HG02678 (cell line): ENCODE data around the gene RASSF1.
A peak's percentile ranks its signal among the peaks of the same experiment; 100 is the strongest.

Experiments used
- ATAC-seq: cut with Tn5 transposase; IDR thresholded peaks from one replicate; pipeline ENCODE4 v1.9.1; 2021; ENCODE audit warnings: mild to moderate bottlenecking, moderate library complexity; ENCODE audit not compliant: unreplicated experiment

Gene RASSF1

DNA sequence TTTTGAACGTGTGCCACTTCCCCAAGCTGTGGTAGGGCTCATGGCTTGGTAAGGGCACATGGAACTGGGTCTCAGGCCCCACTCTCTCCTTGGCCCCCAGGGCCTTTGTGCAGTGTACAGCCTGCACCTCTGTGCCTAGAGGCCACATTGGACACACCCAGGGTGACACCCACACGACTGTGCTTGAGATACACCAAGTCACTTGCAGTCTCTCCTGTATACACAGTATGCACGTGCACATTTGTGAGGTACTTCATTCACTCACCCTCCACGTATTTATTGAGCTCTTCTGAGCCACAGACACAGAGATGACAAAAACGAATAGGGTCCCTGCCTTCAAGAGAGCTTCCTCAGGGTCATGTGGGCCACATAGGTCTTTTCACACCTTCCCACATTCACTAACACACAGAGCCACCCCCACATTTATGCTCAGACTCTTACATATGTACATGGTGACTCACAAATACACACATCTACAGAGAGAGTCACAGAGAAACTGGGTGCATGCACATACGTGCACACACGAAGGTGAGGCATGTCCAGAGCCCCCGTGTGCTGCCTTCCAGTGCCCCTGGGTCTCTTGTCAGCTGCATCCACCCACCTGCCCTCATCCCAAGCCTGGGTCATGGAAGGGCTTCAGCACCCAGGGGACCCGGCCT lies 28.5 kb upstream of the RASSF1 start:
- ATAC-seq: no peak

DNA sequence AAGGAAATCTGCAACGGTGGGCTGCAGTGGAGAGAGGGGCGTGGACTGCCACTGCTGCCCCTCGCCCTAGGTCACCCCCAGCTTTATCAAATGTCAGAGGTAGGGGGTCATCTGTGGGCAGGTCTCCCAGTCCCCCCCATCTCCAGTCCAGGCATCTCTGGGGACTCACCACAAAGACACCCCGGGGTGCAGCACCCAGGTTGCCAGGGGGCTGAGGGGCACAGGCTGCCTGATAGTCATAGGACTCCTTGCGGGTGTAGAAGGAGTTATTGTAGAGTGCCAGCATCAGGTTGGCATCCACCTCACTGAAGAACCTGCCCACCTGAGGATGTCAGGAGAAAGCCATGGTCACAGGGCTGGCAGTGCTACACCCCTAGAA lies 25.2 kb upstream of the RASSF1 start:
- ATAC-seq: no peak

DNA sequence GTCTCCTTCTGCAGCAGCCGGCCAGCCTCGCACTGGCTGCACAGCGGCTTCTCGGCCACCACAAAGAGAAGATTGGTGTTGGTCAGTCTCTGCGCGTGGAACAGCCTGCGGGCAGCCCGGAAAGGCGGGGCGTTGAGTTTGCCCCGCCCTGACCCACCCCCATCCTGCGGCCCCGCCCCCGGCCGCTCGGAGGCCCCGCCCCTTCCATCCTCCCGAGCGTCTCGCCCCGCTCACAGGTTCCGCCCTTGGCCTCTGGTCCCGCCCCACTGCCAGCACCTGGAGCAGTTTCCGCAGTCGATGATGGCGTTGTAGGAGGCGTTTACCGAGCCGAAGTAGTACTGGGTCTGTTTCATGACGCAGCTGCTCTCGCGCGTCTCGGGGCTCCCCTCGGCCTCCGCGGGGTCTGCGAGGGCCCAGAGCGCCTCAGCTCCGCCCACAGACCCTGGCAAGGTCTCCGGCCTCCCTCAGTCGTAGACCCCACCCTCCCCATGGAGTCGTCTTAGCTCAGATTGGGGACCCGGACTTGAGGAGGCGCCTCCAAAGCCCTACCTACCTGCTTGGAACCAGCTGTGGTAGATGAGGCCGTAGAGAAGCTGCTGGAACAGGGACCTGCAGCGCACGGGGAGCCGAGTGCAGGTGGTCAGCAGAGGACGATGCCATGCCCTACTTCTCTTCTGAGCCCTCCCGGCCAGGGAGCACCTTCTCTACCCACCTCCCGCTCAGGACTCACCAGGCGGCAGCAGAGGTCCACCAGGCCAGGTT lies 24.6 kb upstream of the RASSF1 start:
- ATAC-seq: peak; percentile 92

GRCh38 chr3:50364573-50365079 lies 24.0 kb upstream of the RASSF1 start:
- ATAC-seq: no peak

DNA sequence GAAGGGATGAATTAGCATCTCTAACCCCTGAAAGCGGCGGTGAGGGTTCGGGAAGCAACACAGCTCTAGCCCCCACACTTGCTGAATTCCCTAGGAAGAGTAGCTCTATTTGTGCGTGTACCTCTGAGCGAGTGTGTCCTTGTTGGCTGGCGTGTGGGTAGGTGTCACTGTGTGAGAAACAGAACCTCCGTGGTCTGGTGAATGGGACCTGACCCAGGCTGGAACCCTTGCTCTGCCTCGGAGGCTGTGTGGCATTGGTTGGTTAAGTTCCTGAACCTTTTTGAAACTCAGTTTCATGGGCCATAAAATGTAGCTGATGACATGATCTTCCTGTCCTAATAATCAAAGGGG lies 19.1 kb upstream of the RASSF1 start:
- ATAC-seq: peak; percentile 7

DNA sequence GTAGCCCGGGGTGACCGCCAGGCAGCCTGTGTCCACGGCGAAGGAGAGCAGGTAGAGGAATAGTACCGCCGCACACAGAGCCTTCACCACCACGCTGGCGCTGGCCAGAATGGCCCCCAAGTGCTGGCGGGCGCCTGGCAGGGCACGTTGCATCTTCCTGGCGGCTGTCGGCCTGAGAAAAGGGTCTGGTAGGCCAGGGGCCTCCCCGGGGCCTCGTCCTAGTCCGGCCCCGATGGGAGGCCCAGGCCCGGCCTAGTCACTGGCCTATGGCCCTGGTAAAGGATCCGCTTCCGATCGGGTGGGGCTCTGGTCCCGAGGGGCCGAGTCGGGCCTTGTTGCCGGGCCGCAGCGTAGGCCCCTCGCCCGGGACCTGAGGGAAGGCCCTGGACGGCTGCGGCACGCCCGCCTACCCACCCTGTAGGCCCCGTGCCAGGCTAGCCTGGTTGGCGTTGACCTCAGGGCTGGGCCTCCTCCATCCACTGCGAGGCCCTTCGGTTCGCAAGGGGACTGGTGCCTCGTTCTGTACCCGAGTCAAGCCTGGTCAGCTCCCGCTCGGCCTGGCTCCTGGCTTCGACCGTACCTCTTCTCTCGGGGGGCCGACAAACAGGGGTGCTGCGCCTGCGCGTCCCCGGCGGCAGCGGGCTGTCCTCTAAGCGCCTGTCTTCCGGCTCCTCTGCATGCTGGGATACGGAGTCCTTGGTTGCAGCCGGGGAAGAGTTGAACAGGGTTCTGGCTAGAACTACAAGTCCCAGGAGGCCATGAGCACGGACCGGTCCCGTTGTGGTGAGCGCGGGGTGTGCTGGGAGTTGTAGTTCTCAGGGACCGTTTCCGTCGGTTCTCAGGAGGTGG lies 18.5 kb upstream of the RASSF1 start, which contains the start of gene TMEM115:
TMEM115 (minus strand) TSS at position 611 of the 849 bp plus-strand sequence; CDS start at position 153, 458 bp downstream.
- peak; percentile 99 for ATAC-seq

GRCh38 chr3:50358355-50358910 lies 17.8 kb upstream of the RASSF1 start:
- ATAC-seq: no peak

DNA sequence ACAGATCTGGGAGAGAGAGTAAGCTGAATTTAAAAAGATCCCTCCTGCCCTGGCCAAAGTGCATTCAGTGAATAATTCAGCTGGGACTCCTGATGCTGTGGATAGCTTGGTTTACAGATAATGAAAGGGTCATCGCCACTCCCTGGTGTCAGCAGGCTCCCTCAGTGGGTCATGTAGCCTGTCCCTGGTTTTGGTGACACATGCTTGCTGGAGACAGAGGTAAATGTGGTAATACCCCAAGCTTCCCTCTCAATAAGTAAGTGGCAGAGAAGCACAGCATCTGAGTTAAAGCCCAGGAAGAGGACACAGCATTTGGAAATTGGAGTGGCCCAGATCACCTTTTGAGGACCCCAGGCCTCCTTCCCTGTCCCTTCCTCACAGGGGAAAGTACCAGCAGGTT lies 16.8 kb upstream of the RASSF1 start:
- no peak for ATAC-seq

- no peak for ATAC-seq
Measured at GRCh38 chr3:50356553-50356952, 15.9 kb upstream of the RASSF1 start.

DNA sequence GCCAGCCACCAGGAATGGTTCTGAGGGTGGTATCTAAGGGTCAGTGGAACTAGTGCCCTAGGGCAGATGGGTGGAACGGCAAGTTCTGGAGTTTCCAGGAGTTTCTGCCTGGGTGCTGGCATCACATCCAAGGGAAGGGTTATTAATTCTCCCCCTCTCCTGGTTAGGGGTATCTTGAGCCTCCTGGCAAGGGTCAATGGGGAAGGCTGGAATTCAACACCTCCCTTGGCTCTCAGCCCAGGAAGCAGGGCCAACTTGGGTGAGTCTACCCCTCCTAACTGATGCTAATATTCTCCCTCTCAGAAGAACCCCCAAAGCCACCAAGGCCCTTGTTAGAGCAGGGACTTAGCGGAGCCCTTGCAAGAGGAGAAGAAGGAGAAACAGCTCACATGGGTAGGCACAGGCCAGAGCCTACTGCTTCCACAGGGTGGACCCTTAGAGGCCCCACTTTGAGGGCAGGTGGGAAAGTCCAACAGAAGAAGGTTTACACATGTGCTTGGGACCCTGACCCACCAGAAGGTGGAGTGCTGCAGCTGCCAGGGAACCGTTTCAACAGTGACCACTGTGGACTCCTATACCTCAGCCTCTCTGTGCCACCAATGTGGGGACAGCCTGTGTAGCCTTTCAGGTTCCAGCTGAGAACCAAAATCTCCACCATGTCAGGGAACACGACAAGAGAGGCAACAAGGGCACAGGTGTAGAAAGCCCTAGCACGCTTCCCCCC lies 15.4 kb upstream of the RASSF1 start:
- ATAC-seq: no peak

- no peak for ATAC-seq
Measured at GRCh38 chr3:50354850-50355249, 14.2 kb upstream of the RASSF1 start.

DNA sequence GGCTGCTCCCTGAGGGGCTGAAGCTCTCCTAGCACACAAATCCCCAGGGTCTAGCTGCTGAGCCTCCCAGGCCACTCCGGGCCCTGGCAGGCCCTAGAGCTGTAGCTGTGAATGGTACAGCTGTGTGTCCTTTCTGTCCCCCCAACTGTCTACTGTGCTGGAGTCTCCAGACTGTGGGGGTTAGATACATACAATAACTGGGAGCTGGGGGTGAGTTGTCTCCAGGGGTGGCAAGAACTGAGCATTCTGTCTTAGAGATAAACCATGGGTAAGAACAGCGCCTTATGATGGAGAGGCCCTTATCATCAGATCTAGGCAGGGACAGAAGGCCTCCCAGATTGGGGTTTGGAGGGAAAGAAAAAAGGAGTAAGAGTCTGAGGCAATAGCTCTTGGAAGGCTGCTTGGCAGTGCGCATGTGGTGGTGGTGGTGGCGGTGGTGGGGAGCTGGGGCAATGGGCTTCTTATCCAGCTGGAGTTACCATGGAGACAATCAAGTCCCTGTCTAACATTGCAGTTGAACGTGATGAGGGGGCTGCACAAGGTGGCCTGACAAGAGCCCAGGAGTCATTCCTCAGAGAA lies 13.6 kb upstream of the RASSF1 start:
- no peak for ATAC-seq

- no peak for ATAC-seq
Measured at GRCh38 chr3:50353245-50354004, 12.8 kb upstream of the RASSF1 start.

DNA sequence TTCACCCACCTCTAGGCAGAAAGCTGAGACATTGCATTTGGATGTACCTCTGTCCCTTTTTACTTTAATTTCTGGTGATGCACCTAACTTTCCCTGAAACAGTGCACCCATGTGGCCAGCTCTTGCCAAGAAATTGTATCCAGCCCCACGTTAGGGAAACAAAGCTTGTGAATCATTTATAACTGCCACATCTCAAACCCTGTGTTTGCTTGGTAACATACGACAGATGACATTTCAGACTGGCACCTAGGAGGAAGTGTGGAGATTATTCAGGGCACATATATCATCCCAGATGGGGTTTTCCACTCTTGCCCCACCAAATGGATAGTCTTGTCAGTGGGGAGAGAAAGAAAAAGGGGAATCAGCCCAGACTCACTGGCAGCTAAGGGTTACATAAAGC lies 12.1 kb upstream of the RASSF1 start:
- no peak for ATAC-seq

DNA sequence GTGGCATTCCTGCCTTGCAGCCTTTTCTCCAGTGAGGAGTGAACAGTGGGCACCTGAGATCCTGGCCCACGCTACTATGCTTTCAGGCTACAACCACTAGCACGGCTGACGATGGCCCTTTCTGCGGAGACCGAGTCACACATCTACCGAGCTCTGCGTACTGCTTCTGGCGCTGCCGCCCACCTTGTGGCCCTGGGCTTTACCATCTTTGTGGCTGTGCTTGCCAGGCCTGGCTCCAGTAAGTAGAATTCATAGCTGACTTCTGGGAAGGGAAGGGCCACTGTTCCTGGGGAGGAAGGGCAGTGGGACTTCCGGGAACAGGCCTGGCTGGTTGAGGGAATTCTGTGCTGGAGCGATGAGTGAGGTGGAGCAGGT lies 10.7 kb upstream of the RASSF1 start:
- no peak for ATAC-seq

DNA sequence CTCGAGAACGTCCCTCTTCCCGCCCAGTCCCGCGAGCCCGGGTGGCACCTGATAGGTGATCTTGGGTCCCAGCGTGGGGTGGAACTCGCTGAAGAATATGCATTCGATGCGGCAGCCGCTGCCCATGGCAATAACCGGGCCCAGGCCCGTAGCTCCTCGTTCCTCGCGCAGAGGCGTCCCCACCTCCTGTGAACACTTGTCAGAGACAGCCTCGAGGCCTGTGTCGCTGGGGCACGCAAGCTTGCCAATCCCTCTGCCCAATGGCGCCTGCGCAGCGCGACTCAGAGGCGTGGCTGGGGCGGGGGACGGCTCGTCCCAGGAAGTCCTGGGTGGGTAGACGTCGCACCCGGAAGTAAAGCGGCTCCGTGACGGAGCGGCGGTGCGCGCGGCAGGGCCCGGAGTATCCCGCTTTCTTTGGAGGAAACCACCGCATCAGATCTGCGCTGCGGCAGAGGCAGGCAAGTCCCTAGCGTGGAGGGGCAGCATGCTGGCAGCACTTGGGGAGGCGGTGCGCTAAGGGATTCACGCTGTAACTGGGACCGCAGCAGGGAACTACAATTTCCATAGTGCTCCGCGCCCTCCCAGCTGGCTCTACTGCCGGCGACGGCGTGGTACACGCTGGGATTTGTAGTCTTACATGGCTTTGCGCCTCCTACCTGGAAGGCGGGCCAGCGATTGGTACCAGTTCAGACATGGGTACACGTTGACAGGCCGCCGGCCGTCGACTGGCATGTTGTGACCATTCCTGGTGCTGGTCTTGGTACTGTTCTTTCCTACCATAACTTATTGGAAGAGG lies 10.1 kb upstream of the RASSF1 start, which contains the start of the genes CYB561D2 and NPRL2:
CYB561D2 (plus strand) TSS at position 336 of the 796 bp plus-strand sequence. CDS start 572 bp downstream, outside the sequence.
NPRL2 (minus strand) TSS at position 249 of the 796 bp plus-strand sequence; CDS start at position 126, 123 bp downstream.
- ATAC-seq: peak; percentile 89

GRCh38 chr3:50350213-50350526 lies 9.5 kb upstream of the RASSF1 start:
- ATAC-seq: no peak

DNA sequence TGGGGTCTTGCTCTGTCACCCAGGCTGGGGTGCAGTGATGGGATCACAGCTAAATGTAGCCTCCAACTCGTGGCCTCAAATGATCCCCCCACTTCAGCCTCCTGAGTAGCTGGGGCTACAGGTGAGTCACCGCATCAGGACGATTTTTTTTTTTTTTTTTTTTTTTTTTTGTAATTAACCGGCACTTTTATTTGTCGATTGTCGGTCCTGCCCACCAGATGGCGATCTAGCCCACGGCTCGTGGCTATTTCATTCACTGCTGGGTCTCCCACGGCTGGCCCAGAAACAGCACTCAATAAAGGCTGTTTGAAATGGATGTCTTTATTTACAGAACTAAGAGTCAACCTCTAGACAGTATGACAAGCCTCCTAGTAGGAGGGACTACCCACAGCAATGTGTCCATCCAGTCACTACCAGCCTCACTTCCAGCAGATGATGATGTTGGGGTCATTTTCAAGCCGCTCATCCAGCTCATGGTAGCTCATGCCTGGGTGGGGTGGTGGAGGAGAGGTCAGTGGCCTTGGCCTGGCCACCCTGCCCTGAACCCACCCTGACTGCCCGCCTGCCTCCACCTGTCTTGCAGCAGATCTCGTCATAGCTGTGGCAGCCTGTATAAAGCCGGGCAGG lies 6.7 kb upstream of the RASSF1 start:
- ATAC-seq: no peak
